Measurements from ENCODE around the gene CPEB1. TPM values are rescaled to one million over a fixed set of nuclear protein-coding genes. Genes with fewer than 3 reads are reported as not detected.

CPEB1 gene
- total and polyA plus RNA-seq, 2 donors from 2014 or later, result 1.4 to 1.6 TPM

DNA sequence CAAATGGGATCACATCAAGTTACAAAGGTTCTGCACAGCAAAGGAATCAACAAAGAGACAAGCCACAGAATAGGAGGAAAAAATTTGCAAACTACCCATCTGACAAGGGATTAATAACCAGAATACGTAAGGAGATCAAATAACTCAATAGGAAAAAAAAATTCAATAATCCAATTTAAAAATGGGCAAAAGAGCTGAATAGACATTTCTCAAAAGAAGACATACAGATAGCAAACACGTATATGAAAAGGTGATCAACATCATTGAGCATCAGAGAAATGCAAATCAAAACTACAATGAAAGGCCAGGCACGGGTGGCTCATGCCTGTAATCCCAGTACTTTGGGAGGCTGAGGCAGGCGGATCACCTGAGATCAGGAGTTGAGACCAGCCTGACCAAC, 23.5 kb upstream of the CPEB1 start:
- Histone ChIP-seq H3K4me1 (ENCODE audit: control insufficient read depth in 2 of 3, insufficient read depth in 2 of 3, low read depth in 1 of 3, low read length in 3 of 3) (no peaks in the 10 kb centered on the region), H3K27ac (ENCODE audit: low read depth in 2 of 2, low read length in 2 of 2) (no peak overlapping the region), H3K9ac (ENCODE audit: low read length in 3 of 3) (no peak overlapping the region), H3K36me3 (ENCODE audit: control insufficient read depth in 2 of 3, insufficient read depth in 3 of 3, low read length in 3 of 3) (no peaks in the 10 kb centered on the region), H3K9me3 (ENCODE audit: control insufficient read depth in 2 of 3, insufficient read depth in 1 of 3, low read length in 3 of 3) (no peaks in the 10 kb centered on the region), H3K27me3 (ENCODE audit: control insufficient read depth, insufficient read depth, low read length) (no peaks in the 10 kb centered on the region), H3K4me3 (ENCODE audit: low read length in 3 of 3) (no peak overlapping the region)
- no peak for DNase-seq
- no peak for FAIRE-seq
- TF ChIP-seq, protein P1, sequence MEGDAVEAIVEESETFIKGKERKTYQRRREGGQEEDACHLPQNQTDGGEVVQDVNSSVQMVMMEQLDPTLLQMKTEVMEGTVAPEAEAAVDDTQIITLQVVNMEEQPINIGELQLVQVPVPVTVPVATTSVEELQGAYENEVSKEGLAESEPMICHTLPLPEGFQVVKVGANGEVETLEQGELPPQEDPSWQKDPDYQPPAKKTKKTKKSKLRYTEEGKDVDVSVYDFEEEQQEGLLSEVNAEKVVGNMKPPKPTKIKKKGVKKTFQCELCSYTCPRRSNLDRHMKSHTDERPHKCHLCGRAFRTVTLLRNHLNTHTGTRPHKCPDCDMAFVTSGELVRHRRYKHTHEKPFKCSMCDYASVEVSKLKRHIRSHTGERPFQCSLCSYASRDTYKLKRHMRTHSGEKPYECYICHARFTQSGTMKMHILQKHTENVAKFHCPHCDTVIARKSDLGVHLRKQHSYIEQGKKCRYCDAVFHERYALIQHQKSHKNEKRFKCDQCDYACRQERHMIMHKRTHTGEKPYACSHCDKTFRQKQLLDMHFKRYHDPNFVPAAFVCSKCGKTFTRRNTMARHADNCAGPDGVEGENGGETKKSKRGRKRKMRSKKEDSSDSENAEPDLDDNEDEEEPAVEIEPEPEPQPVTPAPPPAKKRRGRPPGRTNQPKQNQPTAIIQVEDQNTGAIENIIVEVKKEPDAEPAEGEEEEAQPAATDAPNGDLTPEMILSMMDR (IDR thresholded peaks at IDR 0.05; ENCODE audit: borderline replicate concordance, extremely low read depth, insufficient read depth), result no peak
- intact Hi-C loops (cut with DNase I), result no loop called here

DNA sequence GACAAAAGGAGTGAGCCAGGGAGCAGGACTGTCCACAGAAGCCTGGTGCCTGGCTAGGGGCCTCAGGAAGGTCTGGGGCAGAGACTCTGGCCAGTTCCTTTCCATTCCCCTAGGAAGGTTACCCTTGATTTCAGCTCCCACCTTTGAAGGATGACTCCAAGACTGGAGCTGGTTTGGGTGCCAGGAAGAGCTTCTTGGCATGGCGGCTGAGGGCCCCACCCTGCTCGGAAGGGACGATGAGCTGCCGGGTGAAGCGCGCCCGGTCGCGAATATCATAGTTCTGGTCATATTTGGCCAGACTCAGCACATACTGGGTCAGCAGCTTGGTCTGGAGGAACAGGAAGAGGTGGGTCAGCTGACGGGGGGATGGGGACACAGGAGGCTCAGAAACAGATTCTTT, 19.4 kb upstream of the CPEB1 start:
- Histone ChIP-seq H3K4me1 (ENCODE audit: control insufficient read depth in 2 of 3, insufficient read depth in 2 of 3, low read depth in 1 of 3, low read length in 3 of 3) (no peaks in the 10 kb centered on the region), H3K4me3 (ENCODE audit: low read length in 3 of 3) (no peak overlapping the region), H3K9me3 (ENCODE audit: control insufficient read depth in 2 of 3, insufficient read depth in 1 of 3, low read length in 3 of 3) (no peaks in the 10 kb centered on the region), H3K36me3 (ENCODE audit: control insufficient read depth in 2 of 3, insufficient read depth in 3 of 3, low read length in 3 of 3) (no peaks in the 10 kb centered on the region), H3K9ac (ENCODE audit: low read length in 3 of 3) (no peak overlapping the region), H3K27ac (ENCODE audit: low read depth in 2 of 2, low read length in 2 of 2) (no peak overlapping the region), H3K27me3 (ENCODE audit: control insufficient read depth, insufficient read depth, low read length) (no peaks in the 10 kb centered on the region)
- intact Hi-C loops (cut with DNase I), result no loop called here
- TF ChIP-seq, protein P1 (IDR thresholded peaks at IDR 0.05; ENCODE audit: borderline replicate concordance, extremely low read depth, insufficient read depth), result no peak
- DNase-seq (no peak), FAIRE-seq (no peak)

- Histone ChIP-seq H3K36me3 (ENCODE audit: control insufficient read depth in 2 of 3, insufficient read depth in 3 of 3, low read length in 3 of 3) (no peaks in the 10 kb centered on the region), H3K4me3 (ENCODE audit: low read length in 3 of 3) (no peak overlapping the region), H3K27ac (ENCODE audit: low read depth in 2 of 2, low read length in 2 of 2) (no peak overlapping the region), H3K9ac (ENCODE audit: low read length in 3 of 3) (no peak overlapping the region), H3K9me3 (ENCODE audit: control insufficient read depth in 2 of 3, insufficient read depth in 1 of 3, low read length in 3 of 3) (no peaks in the 10 kb centered on the region), H3K4me1 (ENCODE audit: control insufficient read depth in 2 of 3, insufficient read depth in 2 of 3, low read depth in 1 of 3, low read length in 3 of 3) (no peaks in the 10 kb centered on the region), H3K27me3 (ENCODE audit: control insufficient read depth, insufficient read depth, low read length) (no peaks in the 10 kb centered on the region)
- FAIRE-seq (no peak), DNase-seq (no peak)
- TF ChIP-seq, protein P1 (IDR thresholded peaks at IDR 0.05; ENCODE audit: borderline replicate concordance, extremely low read depth, insufficient read depth), result no peak
- intact Hi-C loops (cut with DNase I), result no loop called here
Observed at GRCh38 chr15:82664021-82664420, 16.9 kb upstream of the CPEB1 start.

DNA sequence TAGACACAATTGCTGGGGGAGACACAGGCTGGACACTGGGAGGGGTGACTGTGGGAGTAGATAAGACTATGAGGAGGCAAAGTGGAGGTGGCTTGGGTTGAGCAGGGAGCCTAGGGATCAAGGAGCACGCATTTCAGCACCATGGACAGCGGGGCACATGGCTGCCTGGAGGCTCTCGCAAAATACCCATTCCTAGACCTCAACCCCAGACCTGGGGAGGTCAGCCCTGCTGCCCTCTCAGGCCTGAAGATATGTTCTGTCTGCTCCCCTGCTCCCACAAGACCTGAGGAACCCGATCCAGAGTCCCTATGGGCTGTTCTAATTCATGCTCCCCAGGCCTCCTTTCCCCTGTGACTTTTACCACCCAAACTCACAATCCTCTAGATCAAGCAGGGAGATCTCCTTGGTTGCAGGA, 16.0 kb upstream of the CPEB1 start:
- Histone ChIP-seq H3K9me3 (ENCODE audit: control insufficient read depth in 2 of 3, insufficient read depth in 1 of 3, low read length in 3 of 3) (no peaks in the 10 kb centered on the region), H3K9ac (ENCODE audit: low read length in 3 of 3) (no peak overlapping the region), H3K36me3 (ENCODE audit: control insufficient read depth in 2 of 3, insufficient read depth in 3 of 3, low read length in 3 of 3) (no peaks in the 10 kb centered on the region), H3K27ac (ENCODE audit: low read depth in 2 of 2, low read length in 2 of 2) (no peak overlapping the region), H3K4me3 (ENCODE audit: low read length in 3 of 3) (no peak overlapping the region), H3K4me1 (ENCODE audit: control insufficient read depth in 2 of 3, insufficient read depth in 2 of 3, low read depth in 1 of 3, low read length in 3 of 3) (no peaks in the 10 kb centered on the region), H3K27me3 (ENCODE audit: control insufficient read depth, insufficient read depth, low read length) (no peaks in the 10 kb centered on the region)
- DNase-seq, result peak; percentile 76 to 82 (median 80)
- TF ChIP-seq, protein P1 (IDR thresholded peaks at IDR 0.05; ENCODE audit: borderline replicate concordance, extremely low read depth, insufficient read depth), result no peak
- intact Hi-C loops (cut with DNase I), result no loop called here
- no peak for FAIRE-seq
